Retina (tissue), 1 donor: Measurements from ENCODE around the gene NMNAT2.

Source experiments
- DNase-seq: peaks from one replicate; pipeline ENCODE4 v3.0.0-alpha.2; 2016

Gene NMNAT2

DNA sequence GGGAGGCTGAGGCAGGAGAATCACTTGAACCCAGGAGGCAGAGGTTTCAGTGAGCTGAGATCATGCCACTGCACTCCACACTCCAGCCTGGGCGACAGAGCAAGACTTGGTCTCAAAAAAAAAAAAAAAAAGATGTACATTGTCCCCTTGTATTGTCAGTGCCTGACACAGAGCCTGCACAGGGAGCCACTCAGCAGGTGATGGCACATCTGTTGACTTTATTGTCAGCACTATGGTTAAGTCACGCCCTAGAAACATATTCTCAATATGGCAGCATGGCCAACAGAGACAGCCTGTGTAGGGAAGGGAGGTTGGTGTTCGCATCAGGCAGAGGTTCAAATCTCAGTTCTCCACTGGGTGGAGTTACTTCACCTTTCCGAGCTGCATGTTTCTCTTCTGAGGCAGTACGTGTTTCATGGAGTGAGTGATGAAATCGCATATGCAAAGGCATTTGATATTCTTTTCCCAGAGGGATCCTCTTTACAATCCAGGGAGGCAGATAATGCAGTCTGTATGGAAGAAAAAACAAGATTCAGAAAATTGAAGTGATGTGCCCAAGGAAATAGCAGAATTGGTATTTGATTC, 211.6 kb downstream of the NMNAT2 start:
- no peak for DNase-seq

GRCh38 chr1:183205196-183205781, 212.9 kb downstream of the NMNAT2 start:
- DNase-seq = no peak

GRCh38 chr1:183203094-183203493, 215.1 kb downstream of the NMNAT2 start:
- DNase-seq = no peak

- DNase-seq = no peak
Observed at GRCh38 chr1:183200451-183200850, 217.7 kb downstream of the NMNAT2 start.

GRCh38 chr1:183199304-183199703, 218.9 kb downstream of the NMNAT2 start:
- DNase-seq = no peak

DNA sequence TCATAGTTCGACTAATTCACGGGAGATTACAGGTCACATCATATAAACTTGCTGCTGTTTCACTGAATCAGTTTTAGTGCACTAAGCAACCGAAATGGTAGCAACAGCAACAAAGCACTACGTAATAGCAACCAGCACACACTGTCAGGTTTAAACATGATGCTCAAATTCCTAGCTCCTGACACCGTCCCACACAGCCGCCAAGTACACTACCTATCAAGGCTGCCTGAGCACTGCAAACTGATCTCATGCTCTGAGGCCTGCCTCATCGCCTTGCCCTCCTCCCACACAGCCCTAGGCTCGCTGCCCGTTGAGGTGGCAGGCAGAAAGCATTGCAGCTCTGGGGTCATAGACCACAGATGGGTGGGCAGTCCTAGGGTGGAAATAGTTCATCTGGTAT, 219.7 kb downstream of the NMNAT2 start:
- no peak for DNase-seq
